Caco-2 (cell line): Measurements from ENCODE around the gene CDCP1. TPM values are rescaled to one million over a fixed set of nuclear protein-coding genes. Genes with fewer than 3 reads are reported as not detected.

Source experiments
- BruUV-seq: library from RNA; stranded (reverse); fragments of 400-500 nt; replicated peaks from 2 replicates; lab custom pipeline; 2021; lab: Mats Ljungman, UMichigan
- CTCF ChIA-PET: fragments of 300-600 bp; sonication (Branson Sonifier 250); formaldehyde crosslinking; loops from one replicate; lab custom pipeline; 2022; ENCODE audit warnings: antibody characterized with exemption; lab: Charles Lee
- POLR2A ChIA-PET: fragments of 300-600 bp; sonication (Branson Sonifier 250); formaldehyde crosslinking; loops from one replicate; lab custom pipeline; 2022; ENCODE audit warnings: antibody characterized with exemption; lab: Charles Lee
- DNase-seq, 2 experiments: peaks; one replicate each; pipeline versions ENCODE4 v3.0.0 to v3.0.0-alpha.2; 2020 to 2022
- H3K27me3 ChIP-seq: replicated peaks from 2 replicates; pipeline ENCODE4 v1.6.0; 2011; ENCODE audit warnings: low read length; ENCODE audit not compliant: control insufficient read depth, insufficient read depth
- H3K36me3 ChIP-seq: 2 replicates; pipeline ENCODE4 v1.5.1; 2011; ENCODE audit warnings: low read length; ENCODE audit not compliant: control insufficient read depth, insufficient read depth
- H3K4me1 ChIP-seq: fragments of 250-450 bp; sonication (Bioruptor Pico); 2 replicates; pipeline ENCODE4 v1.5.1; 2020; ENCODE audit warnings: mild to moderate bottlenecking
- H3K4me3 ChIP-seq: 2 replicates; pipeline ENCODE4 v1.5.1; 2011; ENCODE audit warnings: low read depth, mild to moderate bottlenecking, control low read depth, low read length
- H3K9me3 ChIP-seq: fragments of 250-450 bp; sonication (Bioruptor Pico); 2 replicates; pipeline ENCODE4 v1.5.1; 2020; ENCODE audit warnings: mild to moderate bottlenecking, moderate library complexity
- H3K27ac Mint-ChIP-seq: one replicate; pipeline ENCODE4 v1.8.0; 2022; ENCODE audit warnings: mixed read lengths; ENCODE audit not compliant: unreplicated experiment
- H3K27me3 Mint-ChIP-seq: one replicate; pipeline ENCODE4 v1.8.0; 2022; ENCODE audit warnings: mixed read lengths; ENCODE audit not compliant: insufficient read depth, unreplicated experiment
- H3K36me3 Mint-ChIP-seq: one replicate; pipeline ENCODE4 v1.8.0; 2022; ENCODE audit warnings: mild to moderate bottlenecking, mixed read lengths; ENCODE audit not compliant: insufficient read depth, unreplicated experiment
- H3K4me1 Mint-ChIP-seq: one replicate; pipeline ENCODE4 v1.8.0; 2022; ENCODE audit warnings: low read depth, mixed read lengths; ENCODE audit not compliant: unreplicated experiment
- H3K4me3 Mint-ChIP-seq: one replicate; pipeline ENCODE4 v1.8.0; 2022; ENCODE audit warnings: mild to moderate bottlenecking, moderate library complexity, mixed read lengths; ENCODE audit not compliant: unreplicated experiment
- H3K9me3 Mint-ChIP-seq: one replicate; pipeline ENCODE4 v1.8.0; 2022; ENCODE audit warnings: mixed read lengths; ENCODE audit not compliant: unreplicated experiment
- CTCF ChIP-seq, 2 experiments: fragments of 200-600 bp in 1 of 2; IDR thresholded peaks; 1 replicate in 1 of 2; 2 replicates in 1 of 2; pipeline versions ENCODE4 v1.5.1 to v1.8.0; 2011 to 2022; ENCODE audit warnings: antibody characterized with exemption in 1 of 2, control low read depth in 1 of 2, inconsistent platforms in 1 of 2, low read depth in 1 of 2, low read length in 1 of 2, mild to moderate bottlenecking in 1 of 2, moderate library complexity in 1 of 2; ENCODE audit not compliant: insufficient read depth in 1 of 2, severe bottlenecking in 1 of 2, unreplicated experiment in 1 of 2
- intact Hi-C: fragments of 100-400 bp; cut with micrococcal nuclease; formaldehyde crosslinking; loops from one replicate; pipeline ENCODE4 v1.10.0; 2022; ENCODE audit not compliant: unreplicated experiment
- total RNA-seq: library from RNA; stranded (reverse); gene quantifications from 2 replicates; pipeline ENCODE4 v1.2.3, GENCODE V29; 2022

CDCP1 gene
- total RNA-seq, 1 experiment from 2014 or later, result 22.5 TPM

GRCh38 chr3:45153658-45154437 lies 7.7 kb upstream of the CDCP1 start:
- H3K9me3 ChIP-seq, result peaks cover 9% of the 10 kb centered on the region
- ChIA-PET CTCF (no interaction called here), POLR2A (no interaction called here)
- intact Hi-C loops, result no loop called here
- H3K4me1 ChIP-seq, result no peaks in the 10 kb centered on the region
- no peak overlapping the region for H3K27ac Mint-ChIP-seq
- no peaks in the 10 kb centered on the region for H3K27me3 Mint-ChIP-seq
- no peak for DNase-seq
- peaks cover 9% of the 10 kb centered on the region for H3K36me3 Mint-ChIP-seq
- H3K4me3 ChIP-seq, result no peak overlapping the region
- H3K27me3 ChIP-seq, result no peaks in the 10 kb centered on the region
- peaks cover 16% of the 10 kb centered on the region for H3K9me3 Mint-ChIP-seq
- no peaks in the 10 kb centered on the region for H3K36me3 ChIP-seq
- no peak for TF ChIP-seq CTCF (IDR thresholded peaks at IDR 0.05; ENCODE audit: insufficient read depth in 1 of 2, low read depth in 1 of 2, low read length in 1 of 2, severe bottlenecking in 1 of 2, unreplicated experiment in 1 of 2)
- H3K4me1 Mint-ChIP-seq, result no peaks in the 10 kb centered on the region
- H3K4me3 Mint-ChIP-seq, result no peak overlapping the region
- BruUV-seq, result no TSS peak

GRCh38 chr3:45152307-45152706 lies 6.1 kb upstream of the CDCP1 start:
- Histone ChIP-seq H3K4me1 (no peaks in the 10 kb centered on the region), H3K4me3 (no peak overlapping the region), H3K9me3 (peaks cover 9% of the 10 kb centered on the region), H3K27me3 (no peaks in the 10 kb centered on the region), H3K36me3 (no peaks in the 10 kb centered on the region)
- DNase-seq, result no peak
- TF ChIP-seq CTCF (IDR thresholded peaks at IDR 0.05; ENCODE audit: insufficient read depth in 1 of 2, low read depth in 1 of 2, low read length in 1 of 2, severe bottlenecking in 1 of 2, unreplicated experiment in 1 of 2), result no peak
- ChIA-PET POLR2A (no interaction called here), CTCF (no interaction called here)
- Mint-ChIP-seq H3K4me1 (no peaks in the 10 kb centered on the region), H3K36me3 (peaks cover 9% of the 10 kb centered on the region), H3K27me3 (no peaks in the 10 kb centered on the region), H3K9me3 (peaks cover 16% of the 10 kb centered on the region), H3K4me3 (no peak overlapping the region), H3K27ac (no peak overlapping the region)
- no TSS peak for BruUV-seq
- intact Hi-C loops, result no loop called here

- Histone ChIP-seq H3K9me3 (peaks cover 9% of the 10 kb centered on the region), H3K27me3 (no peaks in the 10 kb centered on the region), H3K4me3 (no peak overlapping the region), H3K36me3 (no peaks in the 10 kb centered on the region), H3K4me1 (no peaks in the 10 kb centered on the region)
- Mint-ChIP-seq H3K27ac (no peak overlapping the region), H3K4me3 (no peak overlapping the region), H3K4me1 (no peaks in the 10 kb centered on the region), H3K36me3 (peaks cover 9% of the 10 kb centered on the region), H3K9me3 (peaks cover 16% of the 10 kb centered on the region), H3K27me3 (no peaks in the 10 kb centered on the region)
- intact Hi-C loops, result no loop called here
- no peak for DNase-seq
- TF ChIP-seq CTCF (IDR thresholded peaks at IDR 0.05; ENCODE audit: insufficient read depth in 1 of 2, low read depth in 1 of 2, low read length in 1 of 2, severe bottlenecking in 1 of 2, unreplicated experiment in 1 of 2), result no peak
- no TSS peak for BruUV-seq
- POLR2A ChIA-PET, result no interaction called here
- CTCF ChIA-PET, result no interaction called here
Observed at GRCh38 chr3:45151100-45151499, 4.9 kb upstream of the CDCP1 start.
